NB4 (cell line): ENCODE results near the gene SLAMF6.

Experiments used
- POLR2A ChIP-seq: IDR thresholded peaks from 2 replicates; pipeline ENCODE4 v1.6.1; 2011; ENCODE audit warnings: mild to moderate bottlenecking; ENCODE audit not compliant: insufficient read length; ENCODE audit errors: extremely low read depth
- TF ChIP-seq, protein P1 (sequence below): IDR thresholded peaks from one replicate; pipeline ENCODE4 v1.5.1; 2012; ENCODE audit warnings: low read depth, low read length

DNA sequence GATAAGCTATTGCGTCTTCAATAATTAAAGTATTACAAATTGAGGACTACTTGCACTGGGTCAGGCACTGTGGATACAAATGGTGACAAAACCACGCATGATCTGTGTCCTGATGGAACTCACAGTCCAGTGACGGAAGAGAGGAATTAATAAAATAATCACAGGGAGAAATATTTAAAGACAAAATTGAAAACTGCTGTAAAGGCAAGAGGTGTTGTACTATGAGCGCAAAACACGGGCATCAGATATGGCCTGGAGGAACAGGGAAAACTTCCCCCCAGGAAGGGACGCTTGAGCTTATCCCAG, 16.6 kb upstream of the SLAMF6 start:
- TF ChIP-seq, protein P1, sequence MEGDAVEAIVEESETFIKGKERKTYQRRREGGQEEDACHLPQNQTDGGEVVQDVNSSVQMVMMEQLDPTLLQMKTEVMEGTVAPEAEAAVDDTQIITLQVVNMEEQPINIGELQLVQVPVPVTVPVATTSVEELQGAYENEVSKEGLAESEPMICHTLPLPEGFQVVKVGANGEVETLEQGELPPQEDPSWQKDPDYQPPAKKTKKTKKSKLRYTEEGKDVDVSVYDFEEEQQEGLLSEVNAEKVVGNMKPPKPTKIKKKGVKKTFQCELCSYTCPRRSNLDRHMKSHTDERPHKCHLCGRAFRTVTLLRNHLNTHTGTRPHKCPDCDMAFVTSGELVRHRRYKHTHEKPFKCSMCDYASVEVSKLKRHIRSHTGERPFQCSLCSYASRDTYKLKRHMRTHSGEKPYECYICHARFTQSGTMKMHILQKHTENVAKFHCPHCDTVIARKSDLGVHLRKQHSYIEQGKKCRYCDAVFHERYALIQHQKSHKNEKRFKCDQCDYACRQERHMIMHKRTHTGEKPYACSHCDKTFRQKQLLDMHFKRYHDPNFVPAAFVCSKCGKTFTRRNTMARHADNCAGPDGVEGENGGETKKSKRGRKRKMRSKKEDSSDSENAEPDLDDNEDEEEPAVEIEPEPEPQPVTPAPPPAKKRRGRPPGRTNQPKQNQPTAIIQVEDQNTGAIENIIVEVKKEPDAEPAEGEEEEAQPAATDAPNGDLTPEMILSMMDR: no peak
- TF ChIP-seq POLR2A: no peak
